GM12874 (cell line): ENCODE measurements around the gene SREBF1.

Experiments used
- CTCF ChIP-seq: IDR thresholded peaks from 2 replicates; pipeline ENCODE4 v1.5.1; 2011; ENCODE audit warnings: low read depth, mild to moderate bottlenecking, control low read depth, low read length, moderate library complexity; ENCODE audit not compliant: insufficient read depth

SREBF1 gene

GRCh38 chr17:17784657-17785267 lies 52.0 kb downstream of the SREBF1 start:
- peak; percentile 36; the same call in 1 of the 2 replicates for TF ChIP-seq CTCF

- no peak for TF ChIP-seq CTCF
These were observed 52.7 kb downstream of the SREBF1 start for GRCh38 chr17:17783825-17784656.

DNA sequence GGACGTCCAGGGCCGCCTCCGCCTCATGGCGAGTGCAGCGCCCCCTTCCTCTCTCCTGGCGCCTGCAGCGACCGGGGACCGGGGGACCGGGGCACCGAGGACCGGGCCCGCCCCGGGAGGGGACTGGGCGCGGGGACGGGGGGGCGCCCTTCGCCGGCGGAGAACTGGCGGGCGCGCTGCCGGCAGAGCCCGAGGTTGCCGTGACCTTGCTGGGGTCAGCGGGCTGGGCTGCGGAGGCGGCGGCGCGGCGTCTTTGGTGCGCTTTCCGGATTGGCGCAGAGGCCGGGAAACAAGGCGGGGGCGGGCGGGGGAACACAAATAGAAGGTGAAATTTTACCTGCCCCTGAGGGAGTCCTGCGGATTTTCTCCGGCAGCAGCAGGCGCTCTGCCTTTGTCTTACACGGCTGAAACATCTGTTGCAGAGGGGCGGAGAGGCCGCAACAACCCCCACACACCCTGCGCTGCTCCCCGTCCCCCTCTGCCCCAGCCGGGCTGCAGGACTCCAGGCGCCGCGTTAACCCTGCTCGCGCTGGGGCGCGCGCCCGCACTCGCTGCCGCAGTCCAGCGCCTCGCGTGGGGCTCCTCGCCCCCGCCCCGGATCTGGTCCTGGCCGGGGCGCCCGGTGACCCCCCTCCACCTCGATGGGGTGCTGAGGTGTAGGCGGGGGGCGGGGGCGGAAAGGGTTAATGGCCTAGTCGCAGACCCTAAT lies 53.5 kb downstream of the SREBF1 start:
- peak; percentile 34; the same call in 1 of the 2 replicates for TF ChIP-seq CTCF

- TF ChIP-seq CTCF = no peak
These were observed 54.2 kb downstream of the SREBF1 start for GRCh38 chr17:17782523-17783115.

DNA sequence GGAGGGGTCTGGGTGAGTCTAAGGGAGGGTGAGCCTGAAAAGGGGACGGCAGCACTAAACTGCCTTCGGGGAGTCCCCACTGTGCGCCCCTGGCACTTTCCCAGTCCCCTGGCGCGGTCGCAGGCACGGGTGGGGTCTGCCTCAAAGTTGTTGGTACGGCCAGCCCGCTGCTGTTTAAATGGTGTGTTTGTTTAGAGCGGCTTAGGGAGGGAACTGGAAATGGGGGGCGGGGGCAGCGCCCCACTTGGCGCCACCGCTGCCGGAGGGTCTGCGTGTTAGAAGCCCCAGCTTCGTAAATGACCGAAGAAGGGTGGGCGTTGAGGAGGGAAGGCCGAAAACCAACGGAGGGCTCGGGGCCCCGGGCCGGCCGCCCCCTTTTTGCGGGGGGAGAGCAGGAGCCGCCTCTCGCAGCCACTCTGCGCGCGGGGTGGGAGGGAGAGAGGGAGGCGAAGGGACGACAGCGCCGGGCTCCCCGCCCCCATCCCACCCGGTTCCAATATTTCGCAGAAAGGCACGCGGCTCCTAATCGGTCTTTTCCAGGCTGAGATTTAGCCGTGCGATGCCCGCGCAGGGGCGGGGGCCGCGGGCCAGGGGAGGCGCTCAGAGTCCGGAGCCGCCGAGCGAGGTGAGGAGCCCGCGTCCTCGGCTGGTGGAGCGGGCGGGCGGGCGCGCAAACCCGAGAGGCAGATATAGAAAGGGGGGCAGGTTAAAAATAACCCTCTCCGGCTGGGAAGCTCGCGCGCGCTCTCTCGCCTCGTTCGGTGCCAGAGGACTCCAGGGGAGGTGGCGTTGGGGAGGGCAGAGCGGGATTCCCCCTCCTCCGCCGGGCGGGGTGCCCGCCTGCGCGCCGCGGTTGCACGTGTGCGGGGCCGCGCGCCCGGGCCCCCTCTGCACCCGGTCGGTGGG lies 54.9 kb downstream of the SREBF1 start:
- TF ChIP-seq CTCF = no peak

GRCh38 chr17:17780922-17781590 lies 55.7 kb downstream of the SREBF1 start:
- TF ChIP-seq CTCF = no peak
